Measurements from ENCODE around the gene MEIS2.

MEIS2 gene

Small RNA genes lying within 50 kb of the gene (small RNA-seq; reads per million reads assigned to genes)
- gene MIR8063, result 0 reads per million in 2 experiments
- gene RF00012, result 0.10 to 0.84 reads per million in 2 experiments
- 0 reads per million in 2 experiments for gene RF00019

Measured in SK-N-DZ (cell line).